ENCODE measurements around the gene LMOD2. TPM values are rescaled to one million over a fixed set of nuclear protein-coding genes. Genes with fewer than 3 reads are reported as not detected.

The LMOD2 gene
- total RNA-seq, 1 donor from 2014 or later: 125 TPM

GRCh38 chr7:123669485-123669884 is 13.8 kb downstream of the LMOD2 start:
- DNase-seq (ENCODE audit: low read depth): no peak

GRCh38 chr7:123673137-123673732 is 17.6 kb downstream of the LMOD2 start:
- no peak for DNase-seq (ENCODE audit: low read depth)

- DNase-seq (ENCODE audit: low read depth): peak; percentile 46
These were observed 18.2 kb downstream of the LMOD2 start for GRCh38 chr7:123673752-123674398.

DNA sequence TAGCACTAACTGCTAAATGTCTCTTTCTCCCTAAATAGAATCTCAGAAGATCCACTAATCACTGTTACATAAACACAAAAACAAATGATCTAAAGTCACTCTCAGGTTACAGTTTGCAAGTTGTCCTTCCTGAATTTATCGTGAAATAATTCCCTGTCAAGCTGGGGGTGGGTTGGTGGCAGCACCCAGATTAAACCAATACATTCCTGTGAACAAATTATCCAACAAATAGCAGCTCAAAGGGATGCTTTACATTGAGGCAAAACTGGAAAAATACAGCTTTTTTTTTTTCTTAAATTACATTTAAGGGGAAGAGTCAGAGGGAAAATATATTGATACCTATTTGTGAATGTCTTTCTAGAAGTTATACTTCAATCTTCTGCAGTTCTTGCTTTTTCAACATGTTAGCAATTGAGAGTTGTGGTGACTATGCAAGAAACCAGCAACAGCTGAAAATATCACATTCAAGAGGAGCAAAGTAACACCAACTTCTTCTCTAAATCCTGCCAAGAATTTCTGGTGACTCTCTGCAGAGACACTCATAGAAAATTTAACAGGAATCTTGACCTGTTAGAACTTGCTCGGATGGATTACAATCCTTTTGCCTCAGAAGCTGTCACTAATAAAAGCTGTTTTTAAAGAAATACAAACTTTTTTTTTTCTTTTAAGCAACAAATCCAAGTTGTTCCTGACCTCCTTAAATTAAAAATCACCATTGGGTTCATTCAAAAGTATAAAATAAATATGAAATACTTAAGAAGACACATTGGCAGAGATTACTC is 18.9 kb downstream of the LMOD2 start:
- peak; percentile 87 for DNase-seq (ENCODE audit: low read depth)

DNA sequence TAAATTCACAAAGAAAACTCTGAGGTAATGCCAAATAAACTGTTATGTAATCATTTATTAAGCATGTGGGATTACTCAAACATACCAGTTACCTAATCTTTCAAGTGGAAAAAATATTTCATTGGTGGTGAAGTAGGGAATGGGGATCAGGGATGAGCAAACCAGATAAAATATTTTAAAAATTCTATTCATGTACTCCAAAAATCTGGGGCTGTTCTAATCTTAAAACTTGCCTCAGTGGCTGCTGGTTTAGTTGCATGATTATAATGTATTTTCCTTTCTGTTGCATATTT is 19.5 kb downstream of the LMOD2 start:
- peak; percentile 61 for DNase-seq (ENCODE audit: low read depth)

DNA sequence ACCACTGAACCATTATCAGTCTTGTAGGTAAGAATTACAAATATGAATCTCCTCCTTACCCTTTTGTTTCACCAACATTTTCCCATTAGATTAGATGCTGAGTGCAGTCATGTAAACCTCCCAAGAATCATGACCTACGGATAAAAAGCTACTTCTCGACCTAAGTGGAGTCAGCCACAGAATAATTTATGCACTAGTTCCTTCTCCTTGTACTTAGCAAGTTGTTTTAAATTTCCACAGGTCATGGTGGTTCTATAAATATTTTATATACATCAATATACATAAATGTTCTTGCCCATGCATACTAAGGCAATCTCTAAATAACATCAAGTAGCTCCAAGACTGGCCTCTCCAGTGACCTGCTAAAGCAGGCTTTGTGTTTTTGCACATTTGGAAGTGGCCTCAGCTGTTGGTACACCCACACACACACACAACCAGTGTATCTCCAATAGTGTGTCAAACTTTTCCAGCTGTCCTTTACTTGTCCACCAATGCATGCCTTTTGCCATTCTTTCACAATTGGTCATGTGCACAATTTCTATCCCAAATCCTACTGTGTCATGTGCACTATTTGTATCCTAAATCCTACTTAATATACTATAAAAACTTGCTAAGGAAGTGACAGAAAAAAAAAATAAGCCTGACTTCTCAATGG is 21.5 kb downstream of the LMOD2 start:
- peak; percentile 50 for DNase-seq (ENCODE audit: low read depth)

DNA sequence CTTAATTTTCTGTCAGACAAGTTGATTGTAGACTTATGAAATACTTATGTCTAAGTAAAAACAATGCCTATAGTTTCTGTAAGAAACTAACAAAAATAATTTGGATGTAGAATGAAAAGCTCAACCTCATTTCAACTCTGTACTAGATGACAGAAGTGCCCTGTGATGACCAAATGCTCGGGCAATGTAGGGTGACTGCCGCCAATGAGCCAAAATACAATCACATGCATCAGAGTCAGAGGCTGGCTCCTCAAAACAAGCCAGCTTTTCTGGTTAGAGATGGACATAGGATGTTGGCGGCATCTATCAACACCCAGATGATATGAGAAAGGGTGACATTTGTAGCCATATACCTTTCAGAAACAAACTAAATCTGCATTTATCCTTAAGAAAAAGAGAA is 23.9 kb downstream of the LMOD2 start:
- no peak for DNase-seq (ENCODE audit: low read depth)

GRCh38 chr7:123680580-123680979 is 24.9 kb downstream of the LMOD2 start:
- DNase-seq (ENCODE audit: low read depth): no peak

- DNase-seq (ENCODE audit: low read depth): peak; percentile 89
These were observed 25.9 kb downstream of the LMOD2 start for GRCh38 chr7:123681561-123681960.

GRCh38 chr7:123682690-123683089 is 27.0 kb downstream of the LMOD2 start:
- DNase-seq (ENCODE audit: low read depth): peak; percentile 84

GRCh38 chr7:123687161-123687560 is 31.5 kb downstream of the LMOD2 start:
- no peak for DNase-seq (ENCODE audit: low read depth)

DNA sequence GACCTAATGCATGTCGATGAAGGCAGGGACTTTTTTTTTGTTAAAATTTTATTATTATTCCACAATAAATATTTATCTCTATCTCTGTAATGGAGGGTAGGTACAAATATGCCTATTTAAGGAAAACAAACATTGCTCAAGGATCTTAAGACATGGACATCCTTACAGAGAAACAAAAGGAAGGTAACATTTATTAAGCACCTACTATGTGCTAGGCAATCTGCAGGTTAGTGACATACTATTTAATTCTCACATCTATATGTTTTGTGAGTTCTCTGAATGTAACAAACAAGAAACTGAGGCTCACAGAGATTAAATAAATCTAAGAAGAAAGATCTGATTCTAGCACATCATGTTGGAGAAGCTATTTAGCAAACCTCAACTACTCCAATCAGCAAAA is 32.1 kb downstream of the LMOD2 start:
- no peak for DNase-seq (ENCODE audit: low read depth)

- no peak for DNase-seq (ENCODE audit: low read depth)
These were observed 33.6 kb downstream of the LMOD2 start for GRCh38 chr7:123689250-123689649.

DNA sequence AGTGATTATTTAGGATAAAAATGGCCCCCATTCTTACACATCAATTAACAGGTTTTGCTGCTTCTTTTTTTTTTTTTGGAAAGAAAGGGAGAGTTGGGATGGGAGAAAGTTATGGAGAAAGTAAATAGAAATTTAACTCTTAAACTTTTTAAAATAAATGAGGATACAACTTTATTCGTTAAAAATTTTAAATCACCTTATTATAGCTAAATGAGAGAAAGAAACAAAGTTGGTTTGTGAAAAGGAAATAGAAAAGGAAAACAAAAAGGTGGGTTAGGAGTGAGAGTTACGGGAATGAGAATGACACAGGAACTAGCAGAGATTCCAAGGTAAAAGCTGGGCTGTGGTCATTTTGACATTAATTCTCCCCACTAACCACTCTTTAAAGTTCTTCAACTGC is 34.9 kb downstream of the LMOD2 start:
- DNase-seq (ENCODE audit: low read depth): no peak

DNA sequence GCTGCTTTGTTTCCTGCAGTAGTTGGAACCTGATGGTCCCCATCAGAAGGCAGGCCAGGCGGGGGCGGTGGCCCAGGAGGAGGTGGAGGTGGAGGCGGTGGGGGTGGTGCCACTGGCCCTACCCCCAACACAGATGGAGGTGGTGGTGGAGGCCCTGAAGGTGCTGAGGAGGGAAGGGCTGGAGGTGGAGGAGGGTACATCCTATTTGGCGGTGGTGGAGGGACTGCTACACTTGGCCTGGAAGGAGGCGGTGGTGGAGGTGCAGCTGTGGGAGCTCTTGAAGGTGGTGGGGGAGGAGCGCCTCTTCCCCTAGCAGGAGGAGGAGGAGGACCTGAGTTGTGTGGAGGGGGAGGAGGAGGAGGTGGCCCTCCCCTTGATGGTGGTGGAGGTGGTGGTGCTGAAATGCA is 36.8 kb downstream of the LMOD2 start:
- DNase-seq (ENCODE audit: low read depth): no peak

- DNase-seq (ENCODE audit: low read depth): no peak
These were observed 40.4 kb downstream of the LMOD2 start for GRCh38 chr7:123695944-123696677.

DNA sequence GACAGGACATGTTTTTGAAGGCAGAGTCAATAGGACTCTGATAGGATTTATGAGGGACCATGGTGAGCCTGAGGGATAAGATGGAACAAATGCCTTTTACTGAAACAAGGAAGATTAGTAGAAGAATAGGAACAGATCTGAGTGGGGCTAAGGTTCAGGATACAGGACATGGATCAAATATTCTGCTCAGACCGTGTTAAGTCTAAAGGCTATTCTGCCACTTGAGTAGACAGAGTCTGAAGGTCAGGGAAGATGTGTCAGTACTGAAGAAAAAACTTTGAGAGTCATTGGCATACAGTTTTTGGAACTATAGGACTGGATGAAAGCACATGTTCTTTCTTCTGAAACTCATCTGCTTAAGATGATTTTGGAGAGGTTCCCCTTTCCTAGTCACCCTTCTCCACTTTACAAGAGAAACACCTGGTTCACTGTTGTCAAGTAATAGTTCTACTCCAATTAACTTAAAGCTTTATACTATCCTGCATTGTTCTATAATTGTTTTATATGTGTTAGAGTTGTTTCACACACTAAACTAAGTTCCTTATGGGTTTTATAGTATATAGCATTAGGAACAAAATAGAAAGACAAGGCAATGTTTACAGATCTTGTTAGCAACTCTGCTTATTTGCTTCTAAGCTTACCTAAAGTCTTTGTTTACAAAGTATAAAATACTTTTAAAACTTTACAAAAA is 49.7 kb downstream of the LMOD2 start:
- DNase-seq (ENCODE audit: low read depth): no peak

GRCh38 chr7:123709525-123709924 is 53.9 kb downstream of the LMOD2 start:
- no peak for DNase-seq (ENCODE audit: low read depth)

DNA sequence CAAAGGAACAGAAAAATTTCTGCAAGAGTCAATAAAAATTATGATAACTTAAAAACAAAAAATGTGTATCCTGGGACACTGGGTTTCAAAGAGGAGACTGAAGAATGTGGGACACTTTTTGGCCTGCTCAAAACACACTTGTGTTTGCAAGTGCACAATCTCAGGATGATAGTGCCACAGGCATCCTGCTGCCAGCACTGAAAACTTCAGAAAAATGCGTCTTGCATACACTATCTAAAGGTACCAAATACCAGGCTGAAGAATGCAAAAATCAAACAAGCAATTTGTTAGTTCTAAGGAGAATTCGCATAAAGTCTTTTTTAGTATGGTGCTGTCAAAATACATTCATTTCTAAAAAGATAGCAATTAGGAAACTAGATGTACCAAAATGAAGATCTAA is 55.0 kb downstream of the LMOD2 start:
- no peak for DNase-seq (ENCODE audit: low read depth)

DNA sequence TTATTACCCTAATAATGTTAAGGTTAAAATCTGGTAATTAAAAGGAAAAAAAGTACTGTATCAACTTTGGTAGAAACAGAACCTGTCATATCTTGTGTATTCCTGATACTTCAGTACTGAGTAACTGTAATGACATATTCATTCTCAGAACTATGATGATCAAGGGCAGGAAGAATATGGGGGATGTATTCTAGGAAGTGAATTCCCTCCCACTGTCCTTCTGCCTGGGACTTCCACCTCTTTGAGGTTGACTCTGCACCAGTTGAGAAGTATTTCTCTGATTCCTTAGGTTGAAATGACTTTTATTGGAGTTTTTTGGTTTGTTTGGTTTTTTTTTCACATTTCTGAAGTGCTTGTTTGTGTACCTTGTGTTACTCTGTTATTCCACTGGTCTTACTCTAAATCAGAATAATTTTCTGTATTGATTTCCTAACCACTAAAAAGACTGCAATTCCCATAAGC is 56.2 kb downstream of the LMOD2 start:
- DNase-seq (ENCODE audit: low read depth): no peak

GRCh38 chr7:123712619-123713018 is 57.0 kb downstream of the LMOD2 start:
- DNase-seq (ENCODE audit: low read depth): peak; percentile 33
